HepG2 (cell line): ENCODE data around the gene LIM2. TPM values are rescaled to one million over a fixed set of nuclear protein-coding genes. Genes with fewer than 3 reads are reported as not detected.

Source experiments
- AGO2 ChIP-seq: fragments of 200-400 bp; formaldehyde crosslinking; optimal IDR thresholded peaks from 2 replicates; pipeline ENCODE3; 2017; ENCODE audit warnings: mild to moderate bottlenecking, low read depth, low read length, moderate library complexity
- ARID4A ChIP-seq: sonication (generic); formaldehyde crosslinking; IDR thresholded peaks from 2 replicates; pipeline ENCODE4 v1.5.0; 2020; ENCODE audit warnings: mild to moderate bottlenecking, missing genetic modification reagents, borderline replicate concordance
- CHD2 ChIP-seq: IDR thresholded peaks from 2 replicates; pipeline ENCODE4 v1.6.1; 2011; ENCODE audit warnings: low read depth, low read length, improper control_type of control experiment
- E2F2 ChIP-seq: sonication (generic); formaldehyde crosslinking; IDR thresholded peaks from 2 replicates; pipeline ENCODE4 v1.4.0; 2020; ENCODE audit warnings: missing genetic modification reagents, borderline replicate concordance
- REXO4 ChIP-seq: sonication (generic); formaldehyde crosslinking; IDR thresholded peaks from 2 replicates; pipeline ENCODE4 v1.8.0; 2022; ENCODE audit warnings: missing genetic modification reagents, mild to moderate bottlenecking, borderline replicate concordance
- SAFB2 ChIP-seq: sonication (generic); formaldehyde crosslinking; IDR thresholded peaks from 2 replicates; pipeline ENCODE4 v1.5.1; 2020; ENCODE audit warnings: missing genetic modification reagents, low read depth, mild to moderate bottlenecking, borderline replicate concordance
- SP1 ChIP-seq, 2 experiments: fragments of 450-650 bp in 1 of 2; sonication (generic) in 1 of 2; formaldehyde crosslinking in 1 of 2; IDR thresholded peaks; 2 replicates each; pipeline versions ENCODE4 v1.4.0 to v1.6.1; 2016 to 2020; ENCODE audit warnings: missing genetic modification reagents in 1 of 2
- SP140L ChIP-seq: sonication (generic); formaldehyde crosslinking; IDR thresholded peaks from 2 replicates; pipeline ENCODE4 v1.4.0; 2020; ENCODE audit warnings: missing genetic modification reagents, borderline replicate concordance
- TMF1 ChIP-seq: sonication (generic); formaldehyde crosslinking; IDR thresholded peaks from 2 replicates; pipeline ENCODE4 v1.8.1; 2022; ENCODE audit warnings: low read depth, missing genetic modification reagents
- ZBTB46 ChIP-seq: sonication (generic); formaldehyde crosslinking; IDR thresholded peaks from 2 replicates; pipeline ENCODE4 v1.4.0; 2020; ENCODE audit warnings: mild to moderate bottlenecking, missing genetic modification reagents, borderline replicate concordance
- ZBTB49 ChIP-seq: sonication (generic); formaldehyde crosslinking; IDR thresholded peaks from 2 replicates; pipeline ENCODE4 v1.4.0; 2020; ENCODE audit warnings: missing genetic modification reagents, borderline replicate concordance
- ZNF546 ChIP-seq: sonication (generic); formaldehyde crosslinking; conservative IDR thresholded peaks from 2 replicates; pipeline ENCODE4 v1.8.1; 2023; ENCODE audit warnings: mild to moderate bottlenecking, missing genetic modification reagents
- ZNF567 ChIP-seq: sonication (generic); formaldehyde crosslinking; IDR thresholded peaks from 2 replicates; pipeline ENCODE4 v1.8.1; 2023; ENCODE audit warnings: mild to moderate bottlenecking, missing genetic modification reagents, borderline replicate concordance
- ZNF710 ChIP-seq: sonication (generic); formaldehyde crosslinking; IDR thresholded peaks from 2 replicates; pipeline ENCODE4 v1.5.0; 2020; ENCODE audit warnings: mild to moderate bottlenecking, missing genetic modification reagents, borderline replicate concordance
- polyA plus RNA-seq, 8 experiments: library from polyadenylated mRNA; depleted of rRNA in 3 of 8; stranded (reverse) in 7 of 8; unstranded in 1 of 8; fragments of >200 nt; fragmentation: Illumina TruSeq in 4 of 8; extraction: Trizol in 4 of 8; gene quantifications; 2 replicates each; pipeline versions ENCODE4 v1.2.1 to v1.2.3, GENCODE V29; 2011 to 2016; ENCODE audit warnings: low read depth in 4 of 8, missing spikeins in 1 of 8, mixed read lengths in 1 of 8; ENCODE audit not compliant: insufficient read depth in 1 of 8
- total RNA-seq, 5 experiments: library from RNA; depleted of rRNA; stranded (reverse); fragments of >200 nt; fragmentation: Illumina TruSeq; extraction: Trizol; gene quantifications; 2 replicates each; pipeline ENCODE4 v1.2.3, GENCODE V29; 2016; ENCODE audit warnings: low read depth in 1 of 5

Gene LIM2
- total and polyA plus RNA-seq, 2 of the 13 experiments (the other 11 are each of a cell fraction or from before 2014, with no cell fraction given) = 1.3 TPM; not detected in 1

- TF ChIP-seq ZBTB49 (CRISPR knock-in tag) (0 out of 2 replicates have a peak, but pooled peaks have one; percentile 17), SAFB2 (CRISPR knock-in tag) (0 out of 2 replicates have a peak, but pooled peaks have one; percentile 38), SP140L (CRISPR knock-in tag) (no peak), SP1 (IDR thresholded peaks at IDR 0.05) (no peak), SP1 (CRISPR knock-in tag; IDR thresholded peaks at IDR 0.05) (no peak; the same call in 1 of the 2 replicates), AGO2 (peak; percentile 98), ZNF546 (CRISPR knock-in tag) (no peak), CHD2 (peak; percentile 63), ZBTB46 (CRISPR knock-in tag) (no peak), ZNF567 (CRISPR knock-in tag) (no peak), TMF1 (CRISPR knock-in tag) (no peak; the same call in 1 of the 2 replicates), REXO4 (CRISPR knock-in tag) (no peak), E2F2 (CRISPR knock-in tag) (no peak), ZNF710 (CRISPR knock-in tag) (peak; percentile 66; the same call in 1 of the 2 replicates), ARID4A (CRISPR knock-in tag) (no peak; the same call in 1 of the 2 replicates)
Observed at GRCh38 chr19:51366389-51367254, 21.2 kb downstream of the LIM2 start (continued).
